Endothelial cell (in vitro differentiated cells): Measurements from ENCODE around the gene MCM7. TPM values are rescaled to one million over a fixed set of nuclear protein-coding genes. Genes with fewer than 3 reads are reported as not detected.
"Not testable (repeated sequence)": the region's sequence is repeated elsewhere in the genome, so short reads cannot be mapped to it uniquely, and the experiment has no call there.

Experiments used
- DNase-seq: peaks from one replicate; pipeline ENCODE4 v3.0.0; 2021; ENCODE audit warnings: low spot score
- H3K27ac Mint-ChIP-seq: one replicate; pipeline ENCODE4 v1.8.0; 2021; ENCODE audit warnings: mixed read lengths, inconsistent platforms; ENCODE audit not compliant: unreplicated experiment
- H3K27me3 Mint-ChIP-seq: one replicate; pipeline ENCODE4 v1.8.0; 2021; ENCODE audit warnings: mild to moderate bottlenecking, moderate library complexity, mixed read lengths, inconsistent platforms; ENCODE audit not compliant: unreplicated experiment
- H3K36me3 Mint-ChIP-seq: one replicate; pipeline ENCODE4 v1.8.0; 2021; ENCODE audit warnings: mild to moderate bottlenecking, low read depth, mixed read lengths, inconsistent platforms; ENCODE audit not compliant: unreplicated experiment
- H3K4me1 Mint-ChIP-seq: one replicate; pipeline ENCODE4 v1.8.0; 2021; ENCODE audit warnings: mild to moderate bottlenecking, mixed read lengths, inconsistent platforms; ENCODE audit not compliant: unreplicated experiment
- H3K4me3 Mint-ChIP-seq: one replicate; pipeline ENCODE4 v1.8.0; 2021; ENCODE audit warnings: mild to moderate bottlenecking, mixed read lengths, inconsistent platforms; ENCODE audit not compliant: unreplicated experiment
- H3K9me3 Mint-ChIP-seq: one replicate; pipeline ENCODE4 v1.8.0; 2021; ENCODE audit warnings: mixed read lengths, inconsistent platforms; ENCODE audit not compliant: unreplicated experiment
- total RNA-seq: library from RNA; stranded (reverse); fragmentation: NEBNext Ultra II Directional; extraction: Animal tissue kit (Norgen Biotek cat#: 25700); gene quantifications from one replicate; pipeline ENCODE4 v1.2.1, GENCODE V29; 2021; ENCODE audit not compliant: unreplicated experiment
- TF ChIP-seq, protein P1 (sequence below): fragments of 200-600 bp; sonication (generic); IDR thresholded peaks from one replicate; pipeline ENCODE4 v1.5.0; 2021; ENCODE audit warnings: antibody characterized with exemption; ENCODE audit not compliant: unreplicated experiment

MCM7 gene
- total RNA-seq, 1 donor from 2014 or later = 119 TPM

DNA sequence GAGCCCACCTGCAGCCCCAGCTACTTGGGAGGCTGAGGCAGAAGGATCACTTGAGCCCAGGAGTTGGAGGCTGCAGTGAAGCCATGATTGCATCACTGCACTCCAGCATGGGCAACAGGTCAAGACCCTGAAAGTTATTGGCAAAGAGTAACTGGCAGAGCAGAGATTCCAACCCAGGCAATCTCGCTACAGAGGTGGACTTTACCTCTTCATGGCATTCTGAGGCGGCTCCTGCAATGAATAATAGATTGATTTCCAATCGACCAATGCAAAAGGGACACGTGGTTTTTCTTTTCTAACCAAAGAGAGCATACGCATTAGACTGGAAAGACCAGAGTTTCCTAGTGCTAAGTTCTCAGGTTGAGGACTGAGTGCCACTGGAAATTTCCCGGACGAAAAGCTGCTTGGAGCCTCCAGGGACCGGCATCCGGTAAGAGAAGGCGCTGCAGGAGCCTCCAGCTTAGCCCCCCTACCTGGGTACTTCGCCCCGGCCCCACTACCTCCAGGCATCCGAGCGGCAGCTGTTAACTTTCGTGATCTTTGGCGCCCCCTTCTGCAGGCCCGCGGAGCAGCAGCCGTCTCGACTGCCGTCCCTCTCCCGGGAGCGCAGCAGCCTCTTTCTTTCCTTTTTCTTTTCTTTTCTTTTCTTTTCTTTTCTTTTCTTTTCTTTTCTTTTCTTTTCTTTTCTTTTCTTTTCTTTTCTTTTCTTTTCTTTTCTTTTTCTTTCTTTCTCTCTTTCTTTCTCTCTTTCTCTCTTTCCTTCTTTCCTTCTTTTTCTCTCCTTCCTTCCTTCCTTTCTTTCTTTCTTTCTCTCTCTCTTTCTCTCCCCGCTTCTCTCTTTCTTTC lies 29.6 kb upstream of the MCM7 start:
- no peaks in the 10 kb centered on the region for H3K9me3 Mint-ChIP-seq
- H3K27me3 Mint-ChIP-seq = no peaks in the 10 kb centered on the region
- peaks cover 11% of the 10 kb centered on the region for H3K4me1 Mint-ChIP-seq
- H3K27ac Mint-ChIP-seq = no peak overlapping the region
- H3K4me3 Mint-ChIP-seq = no peak overlapping the region
- no peaks in the 10 kb centered on the region for H3K36me3 Mint-ChIP-seq
- peak; percentile 90 for DNase-seq
- TF ChIP-seq, protein P1, sequence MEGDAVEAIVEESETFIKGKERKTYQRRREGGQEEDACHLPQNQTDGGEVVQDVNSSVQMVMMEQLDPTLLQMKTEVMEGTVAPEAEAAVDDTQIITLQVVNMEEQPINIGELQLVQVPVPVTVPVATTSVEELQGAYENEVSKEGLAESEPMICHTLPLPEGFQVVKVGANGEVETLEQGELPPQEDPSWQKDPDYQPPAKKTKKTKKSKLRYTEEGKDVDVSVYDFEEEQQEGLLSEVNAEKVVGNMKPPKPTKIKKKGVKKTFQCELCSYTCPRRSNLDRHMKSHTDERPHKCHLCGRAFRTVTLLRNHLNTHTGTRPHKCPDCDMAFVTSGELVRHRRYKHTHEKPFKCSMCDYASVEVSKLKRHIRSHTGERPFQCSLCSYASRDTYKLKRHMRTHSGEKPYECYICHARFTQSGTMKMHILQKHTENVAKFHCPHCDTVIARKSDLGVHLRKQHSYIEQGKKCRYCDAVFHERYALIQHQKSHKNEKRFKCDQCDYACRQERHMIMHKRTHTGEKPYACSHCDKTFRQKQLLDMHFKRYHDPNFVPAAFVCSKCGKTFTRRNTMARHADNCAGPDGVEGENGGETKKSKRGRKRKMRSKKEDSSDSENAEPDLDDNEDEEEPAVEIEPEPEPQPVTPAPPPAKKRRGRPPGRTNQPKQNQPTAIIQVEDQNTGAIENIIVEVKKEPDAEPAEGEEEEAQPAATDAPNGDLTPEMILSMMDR = peak; percentile 92

DNA sequence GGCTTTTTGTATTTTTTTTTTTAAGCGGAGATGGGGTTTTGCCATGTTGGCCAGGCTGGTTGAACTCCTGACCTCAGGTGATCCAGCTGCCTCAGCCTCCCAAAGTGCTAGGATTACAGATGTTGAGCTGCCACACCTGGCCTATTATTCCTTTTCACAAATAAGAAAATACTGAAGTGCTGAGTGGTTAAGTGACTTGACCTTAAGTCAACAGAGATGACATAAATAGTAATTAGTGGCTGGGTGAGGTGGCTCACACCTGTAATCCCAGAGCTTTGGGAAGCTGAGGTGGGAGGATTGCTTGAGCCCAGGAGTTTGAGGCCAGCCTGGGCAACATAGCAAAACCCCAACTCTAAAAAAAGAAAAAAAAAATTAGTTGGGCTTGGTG lies 29.0 kb upstream of the MCM7 start:
- not testable (repeated sequence) for DNase-seq, H3K27ac Mint-ChIP-seq, H3K9me3 Mint-ChIP-seq, H3K4me3 Mint-ChIP-seq, H3K27me3 Mint-ChIP-seq, H3K36me3 Mint-ChIP-seq
- H3K4me1 Mint-ChIP-seq = peaks cover 11% of the 10 kb centered on the region

DNA sequence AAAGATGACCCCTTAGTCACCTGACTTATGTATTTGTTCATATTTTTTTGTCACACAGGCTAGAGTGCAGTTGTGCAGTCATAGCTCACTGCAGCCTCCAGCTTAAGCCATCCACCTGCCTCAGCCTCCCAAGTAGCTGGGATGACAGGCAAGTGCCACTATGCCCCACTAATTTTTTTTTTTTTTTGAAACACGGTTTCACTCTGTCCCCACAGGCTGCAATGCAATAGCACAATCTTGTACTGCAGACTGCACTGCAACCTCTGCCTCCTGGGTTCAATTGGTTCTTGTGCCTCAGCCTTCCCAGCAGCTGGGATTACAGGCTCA lies 27.4 kb upstream of the MCM7 start:
- H3K4me1 Mint-ChIP-seq = peaks cover 22% of the 10 kb centered on the region
- peak overlapping the region; percentile 85 for H3K4me3 Mint-ChIP-seq

DNA sequence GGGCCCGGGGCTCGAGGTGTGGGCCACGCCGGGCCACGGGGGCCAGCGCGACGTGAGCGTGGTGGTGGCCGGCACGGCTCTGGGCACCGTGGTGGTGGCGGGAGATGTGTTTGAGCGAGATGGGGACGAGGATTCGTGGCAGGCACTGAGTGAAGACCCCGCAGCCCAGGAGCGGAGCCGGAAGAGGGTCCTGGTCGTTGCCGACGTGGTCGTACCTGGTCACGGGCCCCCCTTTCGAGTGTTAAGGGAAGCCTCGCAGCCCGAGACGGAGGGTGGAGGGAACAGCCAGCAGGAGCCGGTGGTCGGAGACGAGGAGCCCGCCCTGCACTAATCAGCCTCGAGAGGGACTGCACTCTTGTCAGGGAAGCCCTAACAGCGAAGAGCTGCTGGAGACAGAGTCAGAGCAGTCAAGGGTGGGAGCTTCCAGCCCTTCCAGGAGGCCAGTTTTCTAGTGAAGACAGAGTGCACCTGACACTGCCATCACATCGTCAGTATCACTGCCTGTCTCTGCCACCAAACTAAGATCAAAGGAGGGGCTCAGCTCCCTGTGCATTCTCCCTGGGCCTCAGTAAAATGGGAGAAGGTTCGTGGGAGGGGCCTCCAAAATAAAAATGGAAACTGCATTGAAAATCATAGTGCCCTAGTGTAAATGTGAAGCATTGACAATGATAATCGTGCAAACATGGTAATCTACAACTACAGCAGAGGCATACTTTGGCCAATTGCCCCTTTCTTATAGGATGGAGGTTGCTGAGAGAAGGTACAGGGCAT lies 26.9 kb upstream of the MCM7 start:
- Mint-ChIP-seq H3K4me3 (peak overlapping the region; percentile 85), H3K4me1 (peaks cover 22% of the 10 kb centered on the region), H3K36me3 (peaks cover 5% of the 10 kb centered on the region), H3K27me3 (peaks cover 2% of the 10 kb centered on the region), H3K9me3 (no peaks in the 10 kb centered on the region), H3K27ac (no peak overlapping the region)
- DNase-seq = peak; percentile 37
- TF ChIP-seq, protein P1 = no peak

More for the DNA sequence above, 27.4 kb upstream of the MCM7 start:
- Mint-ChIP-seq H3K9me3 (no peaks in the 10 kb centered on the region), H3K27me3 (peaks cover 2% of the 10 kb centered on the region), H3K36me3 (peaks cover 5% of the 10 kb centered on the region), H3K27ac (no peak overlapping the region)
- no peak for DNase-seq
- TF ChIP-seq, protein P1 = no peak

DNA sequence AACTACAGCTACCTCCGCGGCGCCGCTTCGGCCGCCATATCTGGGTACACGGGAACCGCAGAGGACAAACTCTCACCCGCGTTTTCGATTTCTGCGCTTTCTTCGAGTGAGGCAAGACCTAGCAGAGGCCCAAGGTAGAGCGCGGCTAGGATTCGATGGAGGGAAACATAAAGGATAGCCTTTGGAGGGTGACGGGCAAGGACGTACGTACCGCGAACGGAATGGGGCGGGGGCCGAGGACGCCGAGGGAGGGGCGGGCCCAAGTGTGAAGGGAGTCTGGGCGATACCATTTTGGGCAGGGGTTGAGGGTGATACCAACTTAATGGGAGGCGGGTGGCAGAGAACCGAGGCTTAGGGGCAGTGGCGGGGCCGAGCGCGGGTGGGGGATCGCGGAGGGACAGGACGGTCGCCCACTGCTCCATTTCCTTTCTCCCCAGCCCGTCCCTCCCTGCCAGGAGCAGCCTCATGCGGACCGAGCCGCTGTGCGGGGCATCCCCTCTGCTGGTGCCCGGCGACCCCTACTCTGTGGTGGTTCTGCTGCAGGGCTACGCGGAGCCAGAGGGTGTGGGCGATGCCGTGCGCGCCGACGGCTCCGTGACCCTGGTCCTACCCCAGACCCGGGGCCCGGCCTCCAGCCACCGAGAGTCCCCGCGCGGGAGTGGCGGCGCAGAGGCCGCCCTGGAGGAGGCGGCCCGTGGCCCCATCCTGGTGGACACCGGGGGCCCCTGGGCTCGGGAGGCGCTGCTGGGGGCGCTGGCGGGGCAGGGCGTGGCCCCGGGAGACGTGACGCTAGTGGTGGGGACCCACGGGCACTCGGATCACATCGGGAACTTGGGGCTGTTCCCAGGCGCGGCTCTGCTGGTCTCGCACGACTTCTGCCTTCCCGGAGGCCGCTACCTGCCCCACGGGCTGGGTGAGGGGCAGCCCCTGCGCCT lies 26.0 kb upstream of the MCM7 start, which contains the start of gene MBLAC1:
MBLAC1 (plus strand) TSS at position 37 of the 935 bp plus-strand sequence; CDS start at position 466, 429 bp downstream.
- Mint-ChIP-seq H3K9me3 (no peaks in the 10 kb centered on the region), H3K27me3 (peaks cover 6% of the 10 kb centered on the region), H3K36me3 (peaks cover 8% of the 10 kb centered on the region), H3K4me3 (peak within 1 kb of the TSS; percentile 99), H3K4me1 (peaks cover 19% of the 10 kb centered on the region), H3K27ac (peak within 1 kb of the TSS; percentile 97)
- peak; percentile 83 for DNase-seq
- TF ChIP-seq, protein P1 = no peak
